Endodermal cell (in vitro differentiated cells): ENCODE results near the gene CACNG6. TPM values are rescaled to one million over a fixed set of nuclear protein-coding genes. Genes with fewer than 3 reads are reported as not detected.
A peak's percentile ranks its signal among the peaks of the same experiment; 100 is the strongest.

Experiments
- DNase-seq: peaks from one replicate; pipeline ENCODE4 v3.0.0-alpha.2; 2017
- H3K27ac ChIP-seq: 2 replicates; pipeline ENCODE4 v1.5.1; 2013; ENCODE audit warnings: mild to moderate bottlenecking, low read depth, low read length, moderate library complexity
- H3K27me3 ChIP-seq: 2 replicates; pipeline ENCODE4 v1.6.1; 2013; ENCODE audit warnings: mild to moderate bottlenecking, low read length, moderate library complexity; ENCODE audit not compliant: insufficient read depth, control insufficient read depth, poor library complexity, severe bottlenecking
- H3K36me3 ChIP-seq: 2 replicates; pipeline ENCODE4 v1.7.0; 2013; ENCODE audit warnings: mild to moderate bottlenecking, low read length, moderate library complexity; ENCODE audit not compliant: control insufficient read depth, insufficient read depth
- H3K4me1 ChIP-seq: one replicate; pipeline ENCODE4 v1.7.0; 2013; ENCODE audit warnings: low read length; ENCODE audit not compliant: control insufficient read depth, insufficient read depth
- H3K4me3 ChIP-seq: 2 replicates; pipeline ENCODE4 v1.5.1; 2013; ENCODE audit warnings: mild to moderate bottlenecking, low read length, moderate library complexity
- H3K9ac ChIP-seq: 2 replicates; pipeline ENCODE4 v1.6.1; 2013; ENCODE audit warnings: mild to moderate bottlenecking, low read length, moderate library complexity; ENCODE audit not compliant: poor library complexity, severe bottlenecking; ENCODE audit errors: extremely low read depth
- H3K9me3 ChIP-seq: 2 replicates; pipeline ENCODE4 v1.6.1; 2013; ENCODE audit warnings: mild to moderate bottlenecking, low read length, moderate library complexity; ENCODE audit not compliant: control insufficient read depth
- H3K27ac Mint-ChIP-seq: 2 replicates; pipeline ENCODE4 v1.8.0; 2020; ENCODE audit warnings: mixed read lengths
- H3K27me3 Mint-ChIP-seq: 2 replicates; pipeline ENCODE4 v1.8.0; 2021; ENCODE audit warnings: mild to moderate bottlenecking, mixed read lengths; ENCODE audit not compliant: insufficient read depth
- H3K36me3 Mint-ChIP-seq: 2 replicates; pipeline ENCODE4 v1.8.0; 2020; ENCODE audit warnings: low read depth, mixed read lengths
- H3K4me1 Mint-ChIP-seq: 2 replicates; pipeline ENCODE4 v1.8.0; 2020; ENCODE audit warnings: mixed read lengths
- H3K4me3 Mint-ChIP-seq: 2 replicates; pipeline ENCODE4 v1.8.0; 2020; ENCODE audit warnings: mild to moderate bottlenecking, moderate library complexity, mixed read lengths
- H3K9me3 Mint-ChIP-seq: 2 replicates; pipeline ENCODE4 v1.8.0; 2020; ENCODE audit warnings: mild to moderate bottlenecking, mixed read lengths
- WGBS, 2 experiments: methylation state at CpG; one replicate each; pipeline versions ENCODE4 v1.1.5 to v1.1.7; 2013; ENCODE audit warnings: missing lambda C conversion rate in 2 of 2, mixed read lengths in 1 of 2; ENCODE audit not compliant: insufficient coverage in 1 of 2, insufficient read length in 1 of 2; 5-methylcytosine and 5-hydroxymethylcytosine counted together
- total RNA-seq, 2 donors: library from RNA; stranded (reverse); fragmentation: NEBNext Ultra II Directional in 1 of 2; extraction: Animal tissue kit (Norgen Biotek cat#: 25700) in 1 of 2; gene quantifications; 2 replicates in 1 of 2; 3 replicates in 1 of 2; pipeline ENCODE4 v1.2.1, GENCODE V29; 2021
- TF ChIP-seq, protein P1 (sequence below): fragments of 200-600 bp; sonication (generic); conservative IDR thresholded peaks from 2 replicates; pipeline ENCODE4 v1.5.0; 2021; ENCODE audit warnings: antibody characterized with exemption, mild to moderate bottlenecking

Gene CACNG6
- total RNA-seq, 2 donors from 2014 or later = 0.92 to 1.8 TPM

DNA sequence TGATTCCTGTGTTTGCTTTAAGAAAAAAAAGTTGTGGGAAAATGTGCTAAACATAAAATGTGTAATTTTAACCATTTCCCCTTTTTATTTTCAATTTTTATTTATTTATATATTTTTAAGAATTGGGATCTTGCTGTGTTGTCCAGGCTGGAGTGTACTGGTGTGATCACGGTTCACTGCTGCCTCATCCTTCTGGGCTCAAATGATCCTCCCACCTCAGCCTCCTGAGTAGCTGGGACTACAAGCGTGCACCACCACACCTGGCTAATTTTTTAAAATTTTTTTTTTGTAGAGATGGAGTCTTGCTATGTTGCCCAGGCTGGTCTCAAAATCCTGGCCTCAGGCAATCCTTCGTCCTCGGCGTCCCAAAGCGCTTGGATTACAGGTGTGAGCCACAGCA is 19.0 kb downstream of the CACNG6 start:
- WGBS, 2 experiments = 95 to 100% methylated on average over 1 to 5 of the region's 6 CpGs
- no peaks in the 10 kb centered on the region for H3K4me1 ChIP-seq
- H3K9ac ChIP-seq = no peak overlapping the region
- Mint-ChIP-seq H3K27me3 (peaks cover 19% of the 10 kb centered on the region), H3K27ac (no peak overlapping the region), H3K36me3 (no peaks in the 10 kb centered on the region), H3K4me1 (peaks cover 11% of the 10 kb centered on the region), H3K9me3 (no peaks in the 10 kb centered on the region), H3K4me3 (no peak overlapping the region)
- TF ChIP-seq, protein P1, sequence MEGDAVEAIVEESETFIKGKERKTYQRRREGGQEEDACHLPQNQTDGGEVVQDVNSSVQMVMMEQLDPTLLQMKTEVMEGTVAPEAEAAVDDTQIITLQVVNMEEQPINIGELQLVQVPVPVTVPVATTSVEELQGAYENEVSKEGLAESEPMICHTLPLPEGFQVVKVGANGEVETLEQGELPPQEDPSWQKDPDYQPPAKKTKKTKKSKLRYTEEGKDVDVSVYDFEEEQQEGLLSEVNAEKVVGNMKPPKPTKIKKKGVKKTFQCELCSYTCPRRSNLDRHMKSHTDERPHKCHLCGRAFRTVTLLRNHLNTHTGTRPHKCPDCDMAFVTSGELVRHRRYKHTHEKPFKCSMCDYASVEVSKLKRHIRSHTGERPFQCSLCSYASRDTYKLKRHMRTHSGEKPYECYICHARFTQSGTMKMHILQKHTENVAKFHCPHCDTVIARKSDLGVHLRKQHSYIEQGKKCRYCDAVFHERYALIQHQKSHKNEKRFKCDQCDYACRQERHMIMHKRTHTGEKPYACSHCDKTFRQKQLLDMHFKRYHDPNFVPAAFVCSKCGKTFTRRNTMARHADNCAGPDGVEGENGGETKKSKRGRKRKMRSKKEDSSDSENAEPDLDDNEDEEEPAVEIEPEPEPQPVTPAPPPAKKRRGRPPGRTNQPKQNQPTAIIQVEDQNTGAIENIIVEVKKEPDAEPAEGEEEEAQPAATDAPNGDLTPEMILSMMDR = no peak
- H3K27ac ChIP-seq = no peak overlapping the region
- H3K27me3 ChIP-seq = no peaks in the 10 kb centered on the region
- H3K4me3 ChIP-seq = no peak overlapping the region
- H3K9me3 ChIP-seq = no peaks in the 10 kb centered on the region
- no peak for DNase-seq
- H3K36me3 ChIP-seq = no peaks in the 10 kb centered on the region

DNA sequence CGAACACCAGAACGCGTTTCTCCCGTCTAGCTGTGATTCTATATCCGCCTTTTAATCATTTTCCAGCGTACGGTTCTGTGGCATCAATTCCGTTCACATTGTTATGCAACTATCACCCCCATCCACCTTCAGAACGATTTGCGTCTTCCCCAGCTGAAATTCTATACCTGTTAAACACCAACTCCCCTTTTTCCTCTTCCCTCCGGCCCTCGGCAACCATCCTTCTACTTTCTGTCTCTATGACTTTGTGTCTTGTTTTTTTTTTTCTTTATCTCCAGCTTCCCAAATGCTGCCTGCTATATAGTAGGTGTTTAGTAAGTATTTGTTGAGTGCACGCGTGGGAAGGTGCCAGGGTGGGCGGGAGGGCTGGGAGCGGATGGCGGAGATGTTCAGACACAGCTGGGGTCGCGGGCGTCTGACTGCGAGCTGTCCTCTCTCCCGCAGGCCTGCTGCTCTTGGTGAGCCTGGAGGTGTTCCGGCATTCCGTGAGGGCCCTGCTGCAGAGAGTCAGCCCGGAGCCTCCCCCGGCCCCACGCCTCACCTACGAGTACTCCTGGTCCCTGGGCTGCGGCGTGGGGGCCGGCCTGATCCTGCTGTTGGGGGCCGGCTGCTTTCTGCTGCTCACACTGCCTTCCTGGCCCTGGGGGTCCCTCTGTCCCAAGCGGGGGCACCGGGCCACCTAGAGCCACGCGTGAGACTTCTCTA is 20.2 kb downstream of the CACNG6 start:
- Mint-ChIP-seq H3K27me3 (peaks cover 28% of the 10 kb centered on the region), H3K9me3 (no peaks in the 10 kb centered on the region), H3K4me3 (no peak overlapping the region), H3K36me3 (no peaks in the 10 kb centered on the region), H3K4me1 (peaks cover 11% of the 10 kb centered on the region), H3K27ac (no peak overlapping the region)
- Histone ChIP-seq H3K27ac (no peak overlapping the region), H3K9ac (no peak overlapping the region), H3K27me3 (no peaks in the 10 kb centered on the region), H3K4me3 (no peak overlapping the region), H3K9me3 (no peaks in the 10 kb centered on the region), H3K36me3 (no peaks in the 10 kb centered on the region), H3K4me1 (no peaks in the 10 kb centered on the region)
- TF ChIP-seq, protein P1 = no peak
- peak; percentile 76 for DNase-seq
- WGBS, 2 experiments = 65 to 67% methylated on average over 18 to 36 of the region's 36 CpGs

DNA sequence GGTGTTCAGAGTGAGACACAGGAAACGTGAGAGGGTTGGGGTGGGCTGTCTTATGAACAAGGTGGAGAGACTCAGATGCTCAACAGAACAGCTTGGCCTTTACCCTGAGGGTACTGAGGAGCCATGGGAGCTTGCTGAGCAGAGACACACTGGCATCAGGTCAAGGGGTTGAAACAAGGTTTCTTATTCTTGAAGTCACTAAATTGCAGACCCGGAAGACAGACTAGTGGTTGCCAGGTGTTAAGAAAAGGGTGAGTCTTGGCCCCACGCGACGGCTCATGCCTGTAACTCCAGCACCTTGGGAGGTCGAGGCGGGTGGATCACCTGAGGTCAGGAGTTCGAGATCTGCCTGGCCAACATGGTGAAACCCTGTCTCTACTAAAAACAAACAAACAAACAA is 22.4 kb downstream of the CACNG6 start:
- 86 to 93% methylated on average over 2 to 8 of the region's 8 CpGs for WGBS, 2 experiments
- H3K27ac Mint-ChIP-seq = no peak overlapping the region
- H3K9me3 ChIP-seq = peaks cover 8% of the 10 kb centered on the region

More for the DNA sequence above, 22.4 kb downstream of the CACNG6 start:
- Mint-ChIP-seq H3K4me1 (peaks cover 11% of the 10 kb centered on the region), H3K36me3 (no peaks in the 10 kb centered on the region), H3K27me3 (peaks cover 29% of the 10 kb centered on the region), H3K9me3 (peaks cover 8% of the 10 kb centered on the region), H3K4me3 (no peak overlapping the region)
- no peaks in the 10 kb centered on the region for H3K4me1 ChIP-seq
- no peaks in the 10 kb centered on the region for H3K27me3 ChIP-seq
- H3K36me3 ChIP-seq = no peaks in the 10 kb centered on the region
- no peak overlapping the region for H3K4me3 ChIP-seq
- no peak for DNase-seq
- TF ChIP-seq, protein P1 = no peak
- H3K27ac ChIP-seq = no peak overlapping the region
- H3K9ac ChIP-seq = no peak overlapping the region
